Stimulated activated CD8-positive, alpha-beta memory T cell treated with anti-CD3 and anti-CD28 coated beads, Interleukin-12 subunit alpha, Interleukin-12 subunit beta, amount 100 ng/mL, for 4 hours (primary cell): ENCODE data around the gene PBRM1.

Source experiments
- DNase-seq: peaks from one replicate; pipeline ENCODE4 v3.0.0-alpha.2; 2020; ENCODE audit warnings: low read depth

The PBRM1 gene

GRCh38 chr3:52670621-52671521 is 14.8 kb downstream of the PBRM1 start:
- no peak for DNase-seq

GRCh38 chr3:52663098-52663497 is 22.6 kb downstream of the PBRM1 start:
- DNase-seq = no peak

GRCh38 chr3:52660046-52660445 is 25.7 kb downstream of the PBRM1 start:
- DNase-seq = no peak

GRCh38 chr3:52655895-52656294 is 29.8 kb downstream of the PBRM1 start:
- DNase-seq = no peak

GRCh38 chr3:52651592-52651991 is 34.1 kb downstream of the PBRM1 start:
- DNase-seq = no peak

- DNase-seq = no peak
Measured at GRCh38 chr3:52650439-52650838, 35.3 kb downstream of the PBRM1 start.

GRCh38 chr3:52649461-52650210 is 36.1 kb downstream of the PBRM1 start:
- no peak for DNase-seq

- no peak for DNase-seq
Measured at GRCh38 chr3:52645549-52645948, 40.2 kb downstream of the PBRM1 start.

GRCh38 chr3:52636673-52637072 is 49.0 kb downstream of the PBRM1 start:
- DNase-seq = no peak

GRCh38 chr3:52633786-52634185 is 51.9 kb downstream of the PBRM1 start:
- no peak for DNase-seq

GRCh38 chr3:52625041-52625440 is 60.7 kb downstream of the PBRM1 start:
- DNase-seq = no peak

- no peak for DNase-seq
Measured at GRCh38 chr3:52623234-52623792, 62.4 kb downstream of the PBRM1 start.

GRCh38 chr3:52620580-52620979 is 65.1 kb downstream of the PBRM1 start:
- no peak for DNase-seq

- no peak for DNase-seq
Measured at GRCh38 chr3:52615166-52615565, 70.5 kb downstream of the PBRM1 start.

GRCh38 chr3:52614689-52615088 is 71.0 kb downstream of the PBRM1 start:
- DNase-seq = no peak

GRCh38 chr3:52609316-52609815 is 76.3 kb downstream of the PBRM1 start:
- no peak for DNase-seq

GRCh38 chr3:52608337-52608736 is 77.4 kb downstream of the PBRM1 start:
- DNase-seq = no peak

GRCh38 chr3:52606373-52607085 is 79.2 kb downstream of the PBRM1 start:
- DNase-seq = no peak

GRCh38 chr3:52600258-52600657 is 85.5 kb downstream of the PBRM1 start:
- DNase-seq = no peak

- DNase-seq = no peak
Measured at GRCh38 chr3:52596658-52597265, 89.0 kb downstream of the PBRM1 start.

- no peak for DNase-seq
Measured at GRCh38 chr3:52593103-52593502, 92.6 kb downstream of the PBRM1 start.
